Measurements from ENCODE around the gene UBE2V1. TPM values are rescaled to one million over a fixed set of nuclear protein-coding genes. Genes with fewer than 3 reads are reported as not detected.

Gene UBE2V1
- total and polyA plus RNA-seq, 12 donors, result 61.9 to 113 (median 88.6) TPM

DNA sequence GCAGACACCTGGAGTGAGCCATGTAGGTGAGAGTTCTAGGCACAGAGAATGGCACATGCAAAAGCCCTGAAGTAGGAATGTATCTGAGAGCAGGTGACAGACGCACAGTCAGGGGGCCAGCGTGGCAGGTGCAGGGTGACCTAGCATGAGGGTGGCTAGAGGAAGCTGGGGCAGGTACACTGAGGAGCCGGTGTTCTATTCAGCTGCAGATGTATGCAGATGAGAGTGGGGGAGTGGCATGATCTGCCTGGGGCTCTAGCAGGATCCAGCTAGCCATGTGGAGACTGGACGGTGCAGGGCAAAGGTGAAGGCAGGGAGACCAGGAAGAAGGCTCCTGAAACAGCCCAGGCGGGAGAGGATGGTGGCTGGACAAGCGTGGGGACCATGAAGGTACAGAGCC, 29.9 kb upstream of the UBE2V1 start:
- Histone ChIP-seq H3K27ac (peak overlapping the region in 1 of 10 donors; percentile 32), H3K36me3 (peaks cover 0 to 51% (median 12%) of the 10 kb centered on the region in 9 donors), H3K4me3 (no peak overlapping the region), H3K4me1 (peaks cover 9 to 90% (median 64%) of the 10 kb centered on the region in 9 donors), H3K27me3 (no peaks in the 10 kb centered on the region), H3K9me3 (no peaks in the 10 kb centered on the region)
- intact Hi-C loops (cut with DNase I), result no loop called here
- ATAC-seq (no peak), DNase-seq (no peak)
- WGBS, 2 donors, result 86 to 88% methylated on average over 6 of the region's 6 CpGs
- TF ChIP-seq, protein P1, sequence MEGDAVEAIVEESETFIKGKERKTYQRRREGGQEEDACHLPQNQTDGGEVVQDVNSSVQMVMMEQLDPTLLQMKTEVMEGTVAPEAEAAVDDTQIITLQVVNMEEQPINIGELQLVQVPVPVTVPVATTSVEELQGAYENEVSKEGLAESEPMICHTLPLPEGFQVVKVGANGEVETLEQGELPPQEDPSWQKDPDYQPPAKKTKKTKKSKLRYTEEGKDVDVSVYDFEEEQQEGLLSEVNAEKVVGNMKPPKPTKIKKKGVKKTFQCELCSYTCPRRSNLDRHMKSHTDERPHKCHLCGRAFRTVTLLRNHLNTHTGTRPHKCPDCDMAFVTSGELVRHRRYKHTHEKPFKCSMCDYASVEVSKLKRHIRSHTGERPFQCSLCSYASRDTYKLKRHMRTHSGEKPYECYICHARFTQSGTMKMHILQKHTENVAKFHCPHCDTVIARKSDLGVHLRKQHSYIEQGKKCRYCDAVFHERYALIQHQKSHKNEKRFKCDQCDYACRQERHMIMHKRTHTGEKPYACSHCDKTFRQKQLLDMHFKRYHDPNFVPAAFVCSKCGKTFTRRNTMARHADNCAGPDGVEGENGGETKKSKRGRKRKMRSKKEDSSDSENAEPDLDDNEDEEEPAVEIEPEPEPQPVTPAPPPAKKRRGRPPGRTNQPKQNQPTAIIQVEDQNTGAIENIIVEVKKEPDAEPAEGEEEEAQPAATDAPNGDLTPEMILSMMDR (IDR thresholded peaks at IDR 0.05), result no peak

DNA sequence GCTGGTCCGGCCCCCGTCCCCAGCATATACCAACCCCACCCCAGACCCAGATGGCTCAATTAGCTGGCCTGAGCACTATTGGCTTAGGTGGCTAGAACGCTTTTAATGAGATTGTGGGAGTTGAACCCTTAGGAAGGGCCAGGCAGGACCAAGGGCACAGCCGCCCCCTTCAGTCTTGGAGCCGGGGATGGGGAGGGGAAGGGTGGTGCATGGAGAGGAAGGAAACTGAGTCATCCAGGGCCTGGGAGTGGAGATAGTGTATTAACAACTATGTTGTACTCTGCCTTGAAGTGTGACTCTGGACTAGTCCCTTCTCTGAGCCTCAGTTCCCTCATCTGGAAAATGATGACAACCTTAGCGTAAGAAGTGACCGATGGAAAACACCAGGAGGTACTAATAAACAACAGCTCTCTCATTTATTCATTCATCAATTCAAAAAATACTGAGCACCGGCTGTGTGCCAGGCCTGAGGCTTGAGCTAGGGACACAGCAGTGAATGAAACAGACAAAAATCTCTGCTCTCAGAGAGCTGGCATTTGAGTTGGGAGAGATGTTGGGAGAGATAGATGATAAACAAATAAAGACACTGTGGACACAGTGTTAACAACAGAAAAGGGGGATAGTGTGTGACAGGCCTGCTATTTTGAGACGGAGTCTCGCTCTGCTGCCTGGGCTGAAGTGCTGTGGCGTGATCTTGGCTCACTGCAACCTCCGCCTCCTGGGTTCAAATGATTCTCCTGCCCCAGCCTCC, 29.0 kb upstream of the UBE2V1 start:
- TF ChIP-seq, protein P1 (IDR thresholded peaks at IDR 0.05), result no peak
- intact Hi-C loops (cut with DNase I), result no loop called here
- Histone ChIP-seq H3K9me3 (no peaks in the 10 kb centered on the region), H3K27ac (peak overlapping the region in 4 of 10 donors; percentile 7 to 48 (median 36)), H3K27me3 (no peaks in the 10 kb centered on the region), H3K36me3 (peaks cover 0 to 57% (median 12%) of the 10 kb centered on the region in 9 donors), H3K4me3 (no peak overlapping the region), H3K4me1 (peaks cover 9 to 90% (median 62%) of the 10 kb centered on the region in 9 donors)
- ATAC-seq (peak in 3 of 8 donors; percentile 30 to 68 (median 58)), DNase-seq (no peak)
- WGBS, 2 donors, result 77 to 86% methylated on average over 12 of the region's 12 CpGs

DNA sequence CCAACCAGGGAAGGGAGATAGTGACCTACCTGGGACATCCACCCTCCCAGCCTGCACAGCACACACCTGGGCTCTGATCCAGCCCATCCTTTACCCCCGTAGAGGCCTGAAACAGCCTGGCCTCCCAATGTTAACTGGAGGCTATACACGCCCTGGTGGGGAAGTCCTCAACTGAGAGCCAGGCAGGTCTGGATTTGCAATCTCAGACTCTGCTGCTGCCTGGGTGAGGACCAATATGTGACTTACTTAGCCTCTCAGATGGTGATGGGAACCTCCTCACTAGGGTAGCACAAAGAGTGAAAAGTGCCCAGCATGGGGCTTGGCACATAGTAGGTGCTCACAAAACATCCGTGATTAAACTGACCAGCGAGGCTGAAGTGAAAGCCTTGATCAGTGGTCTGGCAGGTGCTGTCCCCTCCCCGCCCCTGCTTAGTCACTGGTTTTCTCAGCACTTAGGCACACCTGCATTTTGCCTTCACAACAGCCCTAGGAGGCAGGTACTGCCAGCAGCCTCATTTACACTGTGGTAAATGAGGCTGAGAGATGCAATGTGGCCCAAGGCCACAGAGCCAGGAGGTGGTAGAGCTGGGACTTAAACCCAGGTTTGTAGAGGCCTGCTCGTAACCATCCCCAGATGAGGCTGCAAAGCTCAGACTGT, 28.2 kb upstream of the UBE2V1 start:
- H3K4me1 ChIP-seq, result peaks cover 9 to 82% (median 54%) of the 10 kb centered on the region in 9 donors
- intact Hi-C loops (cut with DNase I), result no loop called here
- no peaks in the 10 kb centered on the region for H3K9me3 ChIP-seq
- no peak overlapping the region for H3K4me3 ChIP-seq
- peak overlapping the region in 2 of 10 donors; percentile 30 to 36 for H3K27ac ChIP-seq
- TF ChIP-seq, protein P1 (IDR thresholded peaks at IDR 0.05), result no peak
- DNase-seq (no peak), ATAC-seq (no peak)
- no peaks in the 10 kb centered on the region for H3K27me3 ChIP-seq
- peaks cover 0 to 65% (median 12%) of the 10 kb centered on the region in 9 donors for H3K36me3 ChIP-seq
- 87 to 92% methylated on average over 6 of the region's 6 CpGs for WGBS, 2 donors

DNA sequence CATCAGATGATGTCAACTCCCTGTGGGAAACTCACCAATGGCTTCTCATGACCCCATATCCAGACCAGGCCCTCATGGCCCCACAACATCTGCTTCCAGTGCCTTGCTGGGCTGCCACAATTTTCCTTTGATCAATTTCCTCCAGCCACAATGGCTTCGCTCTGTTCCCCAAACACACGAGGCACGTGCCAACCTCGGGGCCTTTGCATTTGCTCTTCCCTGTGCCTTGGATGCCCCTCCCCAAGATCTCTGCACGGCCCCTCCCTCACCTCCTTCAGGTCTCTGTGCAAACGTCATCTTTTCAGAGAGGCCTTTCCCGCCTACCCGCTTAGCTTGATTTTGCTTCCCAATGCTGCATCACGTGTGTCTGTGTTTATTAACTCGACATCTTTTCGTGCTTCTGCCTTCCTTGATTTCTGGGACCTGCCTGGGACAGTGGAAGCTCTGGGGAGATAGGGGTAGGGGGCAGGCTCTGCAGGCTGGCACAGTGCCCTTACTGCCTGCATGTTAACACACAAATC, 27.4 kb upstream of the UBE2V1 start:
- Histone ChIP-seq H3K36me3 (peaks cover 0 to 71% (median 12%) of the 10 kb centered on the region in 9 donors), H3K27me3 (no peaks in the 10 kb centered on the region), H3K9me3 (no peaks in the 10 kb centered on the region), H3K4me1 (peaks cover 9 to 76% (median 49%) of the 10 kb centered on the region in 9 donors), H3K27ac (peak overlapping the region in 2 of 10 donors; percentile 9 to 36), H3K4me3 (no peak overlapping the region)
- WGBS, 2 donors, result 85 to 89% methylated on average over 11 of the region's 11 CpGs
- TF ChIP-seq, protein P1 (IDR thresholded peaks at IDR 0.05), result no peak
- DNase-seq, result no peak
- intact Hi-C loops (cut with DNase I), result no loop called here
- no peak for ATAC-seq

All from heart right ventricle (tissue), 16 donors.